ENCODE measurements around the gene RHOD.

Gene RHOD, protein sequence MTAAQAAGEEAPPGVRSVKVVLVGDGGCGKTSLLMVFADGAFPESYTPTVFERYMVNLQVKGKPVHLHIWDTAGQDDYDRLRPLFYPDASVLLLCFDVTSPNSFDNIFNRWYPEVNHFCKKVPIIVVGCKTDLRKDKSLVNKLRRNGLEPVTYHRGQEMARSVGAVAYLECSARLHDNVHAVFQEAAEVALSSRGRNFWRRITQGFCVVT

GRCh38 chr11:67056267-67057204 is at the start of gene RHOD:
Gene RHOD (plus strand): TSS chr11:67056847. CDS start chr11:67056903, 56 bp downstream.
- Mint-ChIP-seq H3K27ac (peak within 1 kb of the TSS; percentile 69), H3K9me3 (no peaks in the 10 kb centered on the region), H3K27me3 (peaks cover 53% of the 10 kb centered on the region), H3K36me3 (no peaks in the 10 kb centered on the region), H3K4me3 (peak within 1 kb of the TSS; percentile 83), H3K4me1 (peaks cover 12% of the 10 kb centered on the region)
- peak; percentile 71 for ATAC-seq

- H3K4me1 Mint-ChIP-seq: peaks cover 8% of the 10 kb centered on the region
- no peak overlapping the region for H3K4me3 Mint-ChIP-seq
- H3K9me3 Mint-ChIP-seq: no peaks in the 10 kb centered on the region
- no peaks in the 10 kb centered on the region for H3K36me3 Mint-ChIP-seq
- H3K27me3 Mint-ChIP-seq: peaks cover 20% of the 10 kb centered on the region
- H3K27ac Mint-ChIP-seq: no peak overlapping the region
- no peak for ATAC-seq
Observed at GRCh38 chr11:67007126-67007525, 49.5 kb upstream of the RHOD start.

DNA sequence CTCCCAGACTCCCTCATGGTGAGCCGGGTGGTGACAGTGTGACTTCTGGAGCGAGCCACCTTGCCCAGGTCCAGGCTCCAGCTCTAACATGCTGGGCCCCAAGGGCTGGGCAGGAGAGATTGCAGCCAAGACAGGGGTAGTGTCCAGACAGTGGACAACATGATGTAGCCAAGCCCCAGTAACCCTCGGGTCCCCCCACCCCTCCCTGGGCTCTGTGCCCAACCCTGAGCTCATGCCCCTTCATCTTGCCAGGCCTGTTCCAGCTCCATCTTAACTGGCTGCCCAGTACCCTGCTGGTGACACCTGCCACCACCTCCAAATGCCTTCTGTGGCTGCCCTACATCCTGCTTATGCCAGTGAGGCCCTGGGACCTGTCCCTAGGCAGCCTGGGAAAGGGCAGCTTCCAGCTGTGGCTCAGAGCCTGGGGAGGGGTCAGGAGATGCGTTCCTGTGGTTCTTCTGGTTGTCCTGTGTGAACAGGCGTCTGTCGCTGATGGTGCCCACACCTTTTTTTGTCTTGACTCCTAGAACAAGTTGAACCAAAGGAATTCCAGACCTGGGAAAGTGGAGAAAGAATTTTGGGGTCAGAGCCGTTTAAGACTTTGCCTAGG is 46.2 kb upstream of the RHOD start:
- ATAC-seq: no peak
- H3K4me1 Mint-ChIP-seq: peaks cover 8% of the 10 kb centered on the region
- H3K36me3 Mint-ChIP-seq: no peaks in the 10 kb centered on the region
- no peak overlapping the region for H3K4me3 Mint-ChIP-seq
- no peaks in the 10 kb centered on the region for H3K9me3 Mint-ChIP-seq
- H3K27ac Mint-ChIP-seq: no peak overlapping the region
- H3K27me3 Mint-ChIP-seq: peaks cover 44% of the 10 kb centered on the region

DNA sequence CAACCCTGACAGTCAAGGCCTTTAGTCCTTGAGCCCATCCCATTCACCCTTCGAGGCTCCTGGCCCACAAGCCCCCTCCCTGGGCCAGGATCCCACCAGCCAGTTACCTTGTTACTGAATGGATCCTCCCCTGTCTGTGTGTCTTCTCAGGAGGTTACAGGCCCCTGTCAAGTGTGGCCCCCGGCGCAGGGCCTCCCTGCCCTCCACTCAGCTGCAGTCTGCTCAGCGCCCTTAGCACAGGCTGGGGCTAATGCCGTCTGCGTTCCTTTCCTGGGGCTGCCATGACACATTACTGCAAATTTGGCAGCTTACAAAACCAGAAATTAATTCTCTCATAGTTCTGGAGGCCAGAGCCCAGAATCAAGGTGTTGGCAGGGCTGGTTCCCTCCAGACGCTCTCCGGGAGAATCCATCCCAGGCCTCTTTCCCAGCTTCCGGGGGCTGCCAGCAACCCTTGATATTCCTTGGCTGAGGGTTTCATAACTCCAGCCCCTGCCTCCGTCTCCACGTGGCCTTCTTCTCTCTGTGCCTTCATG is 43.1 kb upstream of the RHOD start:
- peaks cover under 1% of the 10 kb centered on the region for H3K36me3 Mint-ChIP-seq
- H3K9me3 Mint-ChIP-seq: peaks cover under 1% of the 10 kb centered on the region
- H3K4me1 Mint-ChIP-seq: no peaks in the 10 kb centered on the region
- H3K27me3 Mint-ChIP-seq: peaks cover 60% of the 10 kb centered on the region
- no peak for ATAC-seq
- no peak overlapping the region for H3K27ac Mint-ChIP-seq
- H3K4me3 Mint-ChIP-seq: no peak overlapping the region

DNA sequence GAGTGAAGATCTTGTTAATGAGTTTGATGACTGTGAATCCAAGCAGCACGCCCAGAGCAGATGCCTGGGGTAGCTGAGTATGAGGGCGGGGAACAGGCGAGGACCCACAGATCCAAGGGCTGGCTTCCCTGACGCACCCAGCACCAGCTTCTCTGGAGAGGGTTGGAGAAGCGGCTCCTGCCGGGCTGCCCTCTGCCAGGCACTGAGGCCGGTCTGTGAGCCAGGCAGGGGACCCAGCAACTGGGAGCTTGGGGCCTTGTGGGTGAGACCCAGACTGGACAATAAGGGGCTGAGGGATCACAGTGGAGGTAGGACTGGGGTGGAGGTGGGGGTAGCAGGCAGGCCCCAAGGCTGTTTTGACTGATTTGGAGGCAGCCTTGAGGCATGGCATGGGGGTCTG is 42.3 kb upstream of the RHOD start:
- Mint-ChIP-seq H3K36me3 (peaks cover 5% of the 10 kb centered on the region), H3K4me3 (no peak overlapping the region), H3K4me1 (no peaks in the 10 kb centered on the region), H3K9me3 (peaks cover 5% of the 10 kb centered on the region), H3K27ac (no peak overlapping the region), H3K27me3 (peaks cover 65% of the 10 kb centered on the region)
- ATAC-seq: no peak

- peaks cover 5% of the 10 kb centered on the region for H3K9me3 Mint-ChIP-seq
- peaks cover 63% of the 10 kb centered on the region for H3K27me3 Mint-ChIP-seq
- no peak overlapping the region for H3K4me3 Mint-ChIP-seq
- peaks cover 5% of the 10 kb centered on the region for H3K36me3 Mint-ChIP-seq
- H3K27ac Mint-ChIP-seq: no peak overlapping the region
- H3K4me1 Mint-ChIP-seq: no peaks in the 10 kb centered on the region
- ATAC-seq: no peak
Observed at GRCh38 chr11:67015048-67015447, 41.6 kb upstream of the RHOD start.

- peaks cover 5% of the 10 kb centered on the region for H3K9me3 Mint-ChIP-seq
- peaks cover 77% of the 10 kb centered on the region for H3K27me3 Mint-ChIP-seq
- ATAC-seq: no peak
Observed at GRCh38 chr11:67016550-67016949, 40.1 kb upstream of the RHOD start.

DNA sequence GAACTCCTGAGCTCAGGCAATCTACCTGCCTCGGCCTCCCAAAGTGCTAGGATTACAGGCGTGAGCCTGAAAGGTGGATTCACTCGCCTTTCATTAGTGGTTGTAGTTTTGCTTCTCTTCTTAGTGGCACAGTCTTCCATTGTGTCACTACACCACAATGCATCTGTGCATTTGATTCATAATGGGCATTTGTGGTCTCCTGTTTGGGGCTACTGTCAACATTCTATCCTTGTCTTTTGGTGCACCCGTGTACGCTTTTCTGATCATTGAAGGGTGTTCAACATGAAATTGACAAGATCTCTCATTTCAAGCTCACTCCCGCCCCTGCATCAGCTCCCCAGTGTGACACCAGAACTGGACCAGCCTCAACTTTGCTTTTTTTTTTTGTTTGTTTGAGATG is 35.7 kb upstream of the RHOD start:
- peaks cover 80% of the 10 kb centered on the region for H3K27me3 Mint-ChIP-seq
- H3K27ac Mint-ChIP-seq: no peak overlapping the region

More at GRCh38 chr11:67016550-67016949, 40.1 kb upstream of the RHOD start:
- H3K4me1 Mint-ChIP-seq: peaks cover 6% of the 10 kb centered on the region
- H3K4me3 Mint-ChIP-seq: no peak overlapping the region
- no peak overlapping the region for H3K27ac Mint-ChIP-seq
- H3K36me3 Mint-ChIP-seq: peaks cover 5% of the 10 kb centered on the region

DNA sequence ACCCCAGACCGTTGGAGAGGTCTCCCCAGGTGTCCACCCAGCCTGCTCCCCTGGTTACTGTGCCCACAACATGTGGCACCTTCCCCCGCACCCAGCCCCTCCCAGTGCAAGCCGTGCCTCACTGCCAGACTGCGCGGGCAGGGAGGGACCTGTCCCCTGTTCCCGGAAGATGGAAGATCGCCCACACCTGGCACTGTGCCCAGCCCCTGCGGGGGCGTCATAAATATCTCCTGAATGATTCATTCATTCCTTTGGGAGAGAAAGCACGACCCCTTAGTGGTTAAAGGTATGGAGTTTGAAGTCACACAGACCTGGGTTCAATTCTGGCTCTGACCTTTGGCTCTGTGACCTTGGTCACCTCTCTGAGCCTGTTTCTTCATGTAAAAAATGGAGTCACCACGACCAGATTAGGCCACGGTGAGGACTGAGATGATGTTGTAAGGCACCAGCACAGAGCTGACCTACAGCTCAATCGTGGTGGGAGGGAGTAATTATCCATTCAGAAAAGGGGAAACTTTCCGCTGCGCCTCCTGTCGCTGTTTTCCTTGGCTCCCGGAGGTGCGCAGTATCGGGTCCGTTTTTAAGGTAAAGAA is 34.2 kb upstream of the RHOD start:
- no peak overlapping the region for H3K27ac Mint-ChIP-seq
- H3K27me3 Mint-ChIP-seq: peaks cover 88% of the 10 kb centered on the region
- no peak overlapping the region for H3K4me3 Mint-ChIP-seq
- H3K36me3 Mint-ChIP-seq: peaks cover 5% of the 10 kb centered on the region
- H3K9me3 Mint-ChIP-seq: peaks cover 5% of the 10 kb centered on the region
- peaks cover 45% of the 10 kb centered on the region for H3K4me1 Mint-ChIP-seq
- ATAC-seq: no peak

More for the DNA sequence above, 35.7 kb upstream of the RHOD start:
- Mint-ChIP-seq H3K36me3 (peaks cover 5% of the 10 kb centered on the region), H3K4me3 (no peak overlapping the region), H3K9me3 (peaks cover 5% of the 10 kb centered on the region), H3K4me1 (peaks cover 33% of the 10 kb centered on the region)
- peak; percentile 43 for ATAC-seq

DNA sequence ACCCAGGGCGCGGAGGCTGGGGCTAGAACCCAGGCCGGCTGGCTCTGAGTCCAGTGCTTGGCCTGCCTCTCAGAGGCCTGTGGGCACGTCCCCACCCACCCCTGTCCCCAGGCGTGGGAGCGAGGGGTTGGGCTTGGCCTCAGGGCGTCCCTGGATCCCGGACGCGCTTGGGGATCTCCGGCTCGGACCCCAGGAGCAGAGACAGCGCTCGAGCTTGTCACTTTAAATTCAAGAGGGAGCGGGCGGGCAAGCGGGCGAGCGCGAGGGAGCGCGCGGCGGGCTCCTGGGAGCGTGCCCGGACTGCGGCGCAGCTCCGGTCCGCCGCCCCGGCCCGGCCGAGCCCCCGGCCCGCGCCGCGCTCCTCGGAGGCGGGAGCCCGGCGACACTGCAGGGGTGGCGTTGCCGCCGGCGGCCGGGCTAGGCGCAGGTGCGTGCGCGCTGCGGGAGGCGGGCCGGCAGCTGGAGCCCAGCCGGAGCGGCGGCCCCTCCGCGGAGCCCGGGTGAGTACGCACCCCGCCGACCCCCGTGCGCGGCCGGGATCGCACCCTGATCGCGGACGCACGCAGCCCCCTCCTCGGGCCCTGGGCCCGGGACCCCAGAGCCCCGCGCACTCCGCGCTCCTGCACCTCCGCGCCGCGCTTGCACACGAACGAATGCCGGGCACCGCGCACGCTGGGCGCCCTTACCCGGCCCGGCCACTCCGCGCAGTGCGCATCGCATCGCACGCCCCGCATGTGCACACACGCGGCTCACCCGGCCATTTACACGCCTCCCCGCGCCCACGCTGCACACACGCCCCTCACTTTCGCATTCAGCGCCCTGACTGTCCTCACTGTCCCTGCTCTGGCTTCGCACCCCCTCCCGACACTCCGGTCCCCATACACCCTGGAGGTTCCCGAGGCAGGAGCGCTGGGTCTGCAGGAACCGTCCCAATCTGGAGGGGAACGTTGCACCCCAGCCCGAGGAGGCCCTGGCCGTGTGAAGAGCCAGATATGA is 33.4 kb upstream of the RHOD start, which contains the start of gene SYT12:
Gene SYT12, plus strand, starts transcription at position 174 of the 996 bp plus-strand sequence. CDS start 7,011 bp downstream, outside the sequence.
- peaks cover 53% of the 10 kb centered on the region for H3K4me1 Mint-ChIP-seq
- ATAC-seq: no peak
- peaks cover 5% of the 10 kb centered on the region for H3K36me3 Mint-ChIP-seq
- H3K27ac Mint-ChIP-seq: no peak within 1 kb of the TSS
- H3K4me3 Mint-ChIP-seq: peak within 1 kb of the TSS; percentile 65
- H3K27me3 Mint-ChIP-seq: peaks cover 87% of the 10 kb centered on the region
- peaks cover 5% of the 10 kb centered on the region for H3K9me3 Mint-ChIP-seq

DNA sequence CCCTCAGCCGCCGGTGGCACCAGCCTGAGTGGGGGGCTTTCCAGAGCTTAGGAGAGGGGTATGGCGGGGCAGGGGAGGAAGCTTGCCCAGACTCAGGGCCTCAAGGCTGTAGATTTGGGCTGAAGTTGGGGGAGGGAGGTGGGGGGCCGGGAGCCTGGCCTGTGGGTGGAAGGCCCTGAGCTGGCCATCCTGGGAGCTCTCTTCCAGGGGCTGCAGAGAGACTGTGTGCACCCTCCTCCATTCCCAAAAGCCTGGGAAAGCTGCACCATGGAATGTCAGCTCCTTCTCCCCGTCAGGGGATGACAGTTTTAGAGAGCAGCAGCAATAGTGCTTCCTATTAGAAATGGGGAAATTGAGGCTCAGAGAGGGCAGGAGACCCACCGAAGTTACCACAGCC is 32.7 kb upstream of the RHOD start:
- Mint-ChIP-seq H3K27ac (no peak overlapping the region), H3K27me3 (peaks cover 86% of the 10 kb centered on the region), H3K4me3 (peak overlapping the region; percentile 65), H3K4me1 (peaks cover 60% of the 10 kb centered on the region), H3K9me3 (peaks cover under 1% of the 10 kb centered on the region), H3K36me3 (peaks cover under 1% of the 10 kb centered on the region)
- no peak for ATAC-seq

GRCh38 chr11:67024410-67024809 is 32.2 kb upstream of the RHOD start:
- no peak for ATAC-seq
- peak overlapping the region; percentile 20 for H3K4me3 Mint-ChIP-seq
- peaks cover 87% of the 10 kb centered on the region for H3K27me3 Mint-ChIP-seq
- no peak overlapping the region for H3K27ac Mint-ChIP-seq
- no peaks in the 10 kb centered on the region for H3K9me3 Mint-ChIP-seq
- H3K4me1 Mint-ChIP-seq: peaks cover 63% of the 10 kb centered on the region
- H3K36me3 Mint-ChIP-seq: no peaks in the 10 kb centered on the region

DNA sequence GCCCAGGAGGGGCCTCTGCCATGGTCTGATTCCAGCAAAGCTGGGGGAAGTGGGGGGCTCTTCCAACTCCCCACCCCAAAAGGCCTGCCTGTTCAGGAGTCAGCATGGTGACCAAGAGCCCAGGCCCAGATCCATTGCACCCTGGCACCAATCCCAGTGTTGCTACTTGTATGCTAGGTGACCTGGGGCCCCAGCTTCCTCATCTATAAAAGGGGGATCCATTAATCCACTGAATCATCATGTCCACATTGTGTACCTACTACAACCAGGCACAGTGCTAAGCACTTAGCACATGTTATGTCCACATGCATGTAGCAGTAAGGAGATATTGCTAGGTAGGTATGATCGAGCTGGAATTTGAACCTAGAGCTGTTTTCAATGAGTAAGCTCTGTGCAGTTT is 31.7 kb upstream of the RHOD start:
- Mint-ChIP-seq H3K9me3 (no peaks in the 10 kb centered on the region), H3K27ac (no peak overlapping the region), H3K27me3 (peaks cover 88% of the 10 kb centered on the region), H3K4me1 (peaks cover 63% of the 10 kb centered on the region), H3K36me3 (no peaks in the 10 kb centered on the region), H3K4me3 (no peak overlapping the region)
- ATAC-seq: no peak

- H3K27ac Mint-ChIP-seq: no peak overlapping the region
- H3K27me3 Mint-ChIP-seq: peaks cover 88% of the 10 kb centered on the region
- no peak for ATAC-seq
- peaks cover 71% of the 10 kb centered on the region for H3K4me1 Mint-ChIP-seq
- H3K9me3 Mint-ChIP-seq: no peaks in the 10 kb centered on the region
- no peak overlapping the region for H3K4me3 Mint-ChIP-seq
- no peaks in the 10 kb centered on the region for H3K36me3 Mint-ChIP-seq
Observed at GRCh38 chr11:67025750-67026149, 30.9 kb upstream of the RHOD start.
